CD14-positive monocyte (primary cell): ENCODE measurements around the gene MAPK14. TPM values are rescaled to one million over a fixed set of nuclear protein-coding genes. Genes with fewer than 3 reads are reported as not detected.

Experiments used
- DNase-seq, 3 donors: peaks; one replicate each; pipeline ENCODE4 v3.0.0-alpha.2; 2011 to 2022
- H2AFZ ChIP-seq: 2 replicates; pipeline ENCODE4 v1.6.0; 2012; ENCODE audit warnings: mild to moderate bottlenecking, low read depth, low read length, inconsistent platforms; ENCODE audit not compliant: insufficient read depth, poor library complexity, severe bottlenecking
- H3K27ac ChIP-seq, 2 donors: 1 replicate in 1 of 2; 2 replicates in 1 of 2; pipeline ENCODE4 v1.5.1; 2012 to 2013; ENCODE audit warnings: low read length in 2 of 2, control low read depth in 1 of 2, inconsistent platforms in 1 of 2, low read depth in 1 of 2, mild to moderate bottlenecking in 1 of 2
- H3K27me3 ChIP-seq, 2 donors: one replicate each; pipeline versions ENCODE4 v1.6.0 to v1.6.1; 2011 to 2013; ENCODE audit warnings: low read length in 2 of 2; ENCODE audit not compliant: control insufficient read depth in 2 of 2, insufficient read depth in 2 of 2
- H3K36me3 ChIP-seq, 2 donors: replicated peaks in 1 of 2; 1 replicate in 1 of 2; 2 replicates in 1 of 2; pipeline versions ENCODE4 v1.5.1 to v1.6.1; 2012 to 2013; ENCODE audit warnings: low read length in 2 of 2, control low read depth in 1 of 2, inconsistent platforms in 1 of 2, mild to moderate bottlenecking in 1 of 2; ENCODE audit not compliant: insufficient read depth in 2 of 2, control insufficient read depth in 1 of 2
- H3K4me1 ChIP-seq, 2 donors: 1 replicate in 1 of 2; 2 replicates in 1 of 2; pipeline versions ENCODE4 v1.5.1 to v1.6.1; 2012 to 2013; ENCODE audit warnings: low read length in 2 of 2, control low read depth in 1 of 2, inconsistent platforms in 1 of 2, mild to moderate bottlenecking in 1 of 2, moderate library complexity in 1 of 2; ENCODE audit not compliant: insufficient read depth in 2 of 2, control insufficient read depth in 1 of 2
- H3K4me2 ChIP-seq: replicated peaks from 2 replicates; pipeline ENCODE3; 2012; ENCODE audit warnings: low read length, moderate library complexity, mild to moderate bottlenecking; ENCODE audit not compliant: poor library complexity, severe bottlenecking; ENCODE audit errors: extremely low read depth
- H3K4me3 ChIP-seq, 3 experiments: fragments of 200-600 bp in 1 of 3; sonication (generic) in 1 of 3; replicated peaks in 1 of 3; 1 replicate in 2 of 3; 2 replicates in 1 of 3; pipeline ENCODE4 v1.5.1; 2011 to 2013; ENCODE audit warnings: low read length in 3 of 3, mild to moderate bottlenecking in 3 of 3, control low read depth in 2 of 3, low read depth in 2 of 3, inconsistent platforms in 1 of 3, moderate library complexity in 1 of 3
- H3K79me2 ChIP-seq: 2 replicates; pipeline ENCODE4 v1.6.0; 2012; ENCODE audit warnings: mild to moderate bottlenecking, control low read depth, inconsistent platforms, low read length, moderate library complexity; ENCODE audit not compliant: insufficient read depth
- H3K9ac ChIP-seq: 2 replicates; pipeline ENCODE4 v1.6.0; 2017; ENCODE audit warnings: low read length, mild to moderate bottlenecking; ENCODE audit not compliant: insufficient read depth, poor library complexity, severe bottlenecking
- H3K9me3 ChIP-seq, 2 donors: replicated peaks in 1 of 2; 1 replicate in 1 of 2; 2 replicates in 1 of 2; pipeline versions ENCODE4 v1.5.1 to v1.6.1; 2012 to 2013; ENCODE audit warnings: low read length in 2 of 2, control low read depth in 1 of 2; ENCODE audit not compliant: control insufficient read depth in 1 of 2, insufficient read depth in 1 of 2
- H4K20me1 ChIP-seq: 2 replicates; pipeline ENCODE4 v1.6.0; 2012; ENCODE audit warnings: mild to moderate bottlenecking, low read length, control low read depth, moderate library complexity; ENCODE audit not compliant: insufficient read depth
- H3K27ac Mint-ChIP-seq, 7 donors: one replicate each; pipeline ENCODE4 v1.8.0; 2020; ENCODE audit warnings: mild to moderate bottlenecking in 7 of 7, mixed read lengths in 7 of 7, moderate library complexity in 6 of 7, inconsistent platforms in 2 of 7
- H3K27me3 Mint-ChIP-seq, 3 donors: one replicate each; pipeline ENCODE4 v1.8.0; 2021 to 2022; ENCODE audit warnings: low read depth in 3 of 3, mild to moderate bottlenecking in 3 of 3, mixed read lengths in 3 of 3, moderate library complexity in 3 of 3, inconsistent platforms in 1 of 3
- H3K36me3 Mint-ChIP-seq, 2 donors: one replicate each; pipeline ENCODE4 v1.8.0; 2020; ENCODE audit warnings: mixed read lengths in 2 of 2, inconsistent platforms in 1 of 2, mild to moderate bottlenecking in 1 of 2
- H3K4me1 Mint-ChIP-seq: one replicate; pipeline ENCODE4 v1.8.0; 2020; ENCODE audit warnings: mild to moderate bottlenecking, mixed read lengths
- H3K4me3 Mint-ChIP-seq, 2 donors: one replicate each; pipeline ENCODE4 v1.8.0; 2020; ENCODE audit warnings: mild to moderate bottlenecking in 2 of 2, mixed read lengths in 2 of 2, moderate library complexity in 1 of 2
- H3K9me3 Mint-ChIP-seq, 7 donors: one replicate each; pipeline ENCODE4 v1.8.0; 2020 to 2022; ENCODE audit warnings: mixed read lengths in 7 of 7, mild to moderate bottlenecking in 6 of 7, moderate library complexity in 6 of 7, inconsistent platforms in 2 of 7
- WGBS: methylation state at CpG from one replicate; pipeline ENCODE4 v1.1.5; 2013; ENCODE audit warnings: missing lambda C conversion rate; ENCODE audit not compliant: insufficient coverage; 5-methylcytosine and 5-hydroxymethylcytosine counted together
- intact Hi-C, 2 donors: fragments of 100-400 bp; cut with micrococcal nuclease; formaldehyde crosslinking; loops; one replicate each; pipeline versions ENCODE4 v1.15.0 to v1.15.1; 2023
- polyA plus RNA-seq, 3 donors: library from polyadenylated mRNA; depleted of rRNA in 1 of 3; unstranded in 2 of 3; stranded (reverse) in 1 of 3; fragments of 300-500 nt in 2 of 3; fragments of >200 nt in 1 of 3; fragmentation: Illumina TruSeq in 2 of 3; gene quantifications; 1 replicate in 2 of 3; 2 replicates in 1 of 3; pipeline ENCODE4 v1.2.3, GENCODE V29; 2012 to 2021
- TF ChIP-seq, protein P1 (sequence below): fragments of 200-600 bp; IDR thresholded peaks from one replicate; pipeline ENCODE4 v1.8.0; 2022; ENCODE audit warnings: antibody characterized with exemption, mild to moderate bottlenecking

The MAPK14 gene
- polyA plus RNA-seq, 3 donors: 56.6 to 96.6 (median 83.7) TPM

DNA sequence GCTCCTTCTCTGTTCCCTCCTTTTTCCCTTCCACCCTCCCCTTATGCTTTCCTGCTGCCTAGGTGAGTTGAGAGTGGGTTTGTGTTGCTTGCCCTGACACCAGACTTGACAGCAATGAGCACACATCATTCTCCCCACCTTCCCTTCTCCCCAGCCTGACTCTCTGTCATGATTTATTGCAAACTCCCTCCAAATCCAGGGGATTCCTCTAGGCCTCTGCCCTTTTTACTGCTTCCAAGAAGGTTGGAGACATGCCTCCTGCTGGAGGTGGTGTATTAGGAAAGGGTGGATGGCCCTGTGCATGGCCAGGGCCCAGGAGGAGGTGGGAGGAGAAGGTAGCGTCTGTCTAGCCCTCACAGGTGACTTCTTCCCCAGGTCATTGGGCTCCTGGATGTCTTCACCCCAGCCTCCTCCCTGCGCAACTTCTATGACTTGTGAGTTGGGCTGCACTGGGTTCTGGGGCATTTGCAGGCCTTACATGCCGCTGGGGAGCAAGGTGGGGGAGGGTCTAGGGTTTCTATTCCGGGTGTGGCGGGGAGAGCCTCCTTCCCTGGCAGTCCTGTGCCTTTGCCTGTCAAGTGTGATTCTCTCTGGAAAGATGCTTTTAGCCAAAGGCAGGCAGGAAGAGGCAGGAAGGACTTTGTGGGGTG is 104.8 kb downstream of the MAPK14 start:
- intact Hi-C loops: no loop called here
- H3K4me3 Mint-ChIP-seq: no peak overlapping the region
- Histone ChIP-seq H3K4me2 (no peak overlapping the region), H3K36me3 (no peaks in the 10 kb centered on the region), H3K27ac (no peak overlapping the region), H3K79me2 (no peaks in the 10 kb centered on the region), H3K9me3 (peaks cover 0 to 4% of the 10 kb centered on the region in 2 donors), H3K27me3 (peaks cover 0 to 5% of the 10 kb centered on the region in 2 donors), H2AFZ (no peak overlapping the region), H3K4me1 (peaks cover 39 to 48% of the 10 kb centered on the region in 2 donors), H3K4me3 (no peak overlapping the region), H4K20me1 (no peaks in the 10 kb centered on the region), H3K9ac (no peak overlapping the region)
- H3K36me3 Mint-ChIP-seq: peaks cover 24 to 28% of the 10 kb centered on the region in 2 donors
- peaks cover 0 to 6% (median 1%) of the 10 kb centered on the region in 7 donors for H3K9me3 Mint-ChIP-seq
- peaks cover 14 to 19% (median 16%) of the 10 kb centered on the region in 3 donors for H3K27me3 Mint-ChIP-seq
- peak overlapping the region in 4 of 7 donors; percentile 9 to 78 (median 70) for H3K27ac Mint-ChIP-seq
- TF ChIP-seq, protein P1, sequence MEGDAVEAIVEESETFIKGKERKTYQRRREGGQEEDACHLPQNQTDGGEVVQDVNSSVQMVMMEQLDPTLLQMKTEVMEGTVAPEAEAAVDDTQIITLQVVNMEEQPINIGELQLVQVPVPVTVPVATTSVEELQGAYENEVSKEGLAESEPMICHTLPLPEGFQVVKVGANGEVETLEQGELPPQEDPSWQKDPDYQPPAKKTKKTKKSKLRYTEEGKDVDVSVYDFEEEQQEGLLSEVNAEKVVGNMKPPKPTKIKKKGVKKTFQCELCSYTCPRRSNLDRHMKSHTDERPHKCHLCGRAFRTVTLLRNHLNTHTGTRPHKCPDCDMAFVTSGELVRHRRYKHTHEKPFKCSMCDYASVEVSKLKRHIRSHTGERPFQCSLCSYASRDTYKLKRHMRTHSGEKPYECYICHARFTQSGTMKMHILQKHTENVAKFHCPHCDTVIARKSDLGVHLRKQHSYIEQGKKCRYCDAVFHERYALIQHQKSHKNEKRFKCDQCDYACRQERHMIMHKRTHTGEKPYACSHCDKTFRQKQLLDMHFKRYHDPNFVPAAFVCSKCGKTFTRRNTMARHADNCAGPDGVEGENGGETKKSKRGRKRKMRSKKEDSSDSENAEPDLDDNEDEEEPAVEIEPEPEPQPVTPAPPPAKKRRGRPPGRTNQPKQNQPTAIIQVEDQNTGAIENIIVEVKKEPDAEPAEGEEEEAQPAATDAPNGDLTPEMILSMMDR: no peak
- DNase-seq: no peak
- H3K4me1 Mint-ChIP-seq: peaks cover 50% of the 10 kb centered on the region
- 62% methylated on average over 2 of the region's 5 CpGs for WGBS

DNA sequence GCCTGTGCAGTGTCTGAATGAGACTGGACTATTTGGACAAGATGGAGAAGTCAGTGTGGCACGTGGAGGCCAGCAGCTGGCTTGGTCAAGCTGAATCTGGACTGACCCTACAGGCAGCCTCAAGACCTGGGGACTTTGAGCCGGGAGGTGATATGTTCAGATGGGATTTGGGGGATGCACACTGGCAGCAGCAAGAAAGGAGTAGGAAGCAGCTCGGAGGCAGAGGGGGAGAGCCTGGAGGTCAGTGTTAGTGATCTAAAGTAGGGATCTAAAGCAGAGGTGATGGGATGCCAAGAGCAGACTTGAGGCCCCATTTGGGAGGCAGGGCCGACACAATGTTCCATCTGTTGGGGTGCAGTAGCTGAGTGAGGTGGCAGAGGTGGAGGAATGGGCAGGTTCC is 105.5 kb downstream of the MAPK14 start:
- H3K9me3 Mint-ChIP-seq: peaks cover 0 to 5% (median 0%) of the 10 kb centered on the region in 7 donors
- H3K36me3 Mint-ChIP-seq: peaks cover 27 to 29% of the 10 kb centered on the region in 2 donors
- Histone ChIP-seq H2AFZ (no peak overlapping the region), H3K79me2 (no peaks in the 10 kb centered on the region), H4K20me1 (no peaks in the 10 kb centered on the region), H3K4me2 (no peak overlapping the region), H3K27ac (no peak overlapping the region), H3K9ac (no peak overlapping the region), H3K36me3 (no peaks in the 10 kb centered on the region), H3K4me1 (peaks cover 31 to 40% of the 10 kb centered on the region in 2 donors), H3K9me3 (no peaks in the 10 kb centered on the region), H3K4me3 (no peak overlapping the region), H3K27me3 (peaks cover 0 to 5% of the 10 kb centered on the region in 2 donors)
- intact Hi-C loops: no loop called here
- peaks cover 14 to 19% (median 16%) of the 10 kb centered on the region in 3 donors for H3K27me3 Mint-ChIP-seq
- peaks cover 42% of the 10 kb centered on the region for H3K4me1 Mint-ChIP-seq
- no peak overlapping the region for H3K27ac Mint-ChIP-seq
- TF ChIP-seq, protein P1: no peak
- 81% methylated on average over 3 of the region's 4 CpGs for WGBS
- peak overlapping the region in 1 of 2 donors; percentile 36 for H3K4me3 Mint-ChIP-seq
- no peak for DNase-seq
